Measurements from ENCODE around the gene VWF.

VWF gene

DNA sequence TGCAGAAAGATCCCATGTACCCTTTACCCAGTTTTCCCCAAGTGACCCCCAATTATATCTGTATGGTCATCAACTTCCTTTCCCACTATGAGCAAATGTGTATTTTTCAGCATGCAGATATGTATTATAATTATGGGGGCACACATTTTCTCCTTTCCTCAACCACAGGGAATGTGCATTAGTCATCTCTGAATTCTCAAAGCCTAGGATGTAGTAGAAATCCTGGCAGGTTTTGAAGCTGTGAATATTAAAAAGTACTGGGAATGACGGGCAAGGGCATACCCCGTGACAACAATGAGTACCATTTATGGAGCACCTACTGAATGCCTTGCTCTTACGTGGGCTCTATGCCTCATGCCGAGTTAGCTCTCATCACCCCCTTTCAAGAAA lies 71.5 kb downstream of the VWF start:
- no peak for DNase-seq (ENCODE audit: low read depth)
- TF ChIP-seq, protein P1, sequence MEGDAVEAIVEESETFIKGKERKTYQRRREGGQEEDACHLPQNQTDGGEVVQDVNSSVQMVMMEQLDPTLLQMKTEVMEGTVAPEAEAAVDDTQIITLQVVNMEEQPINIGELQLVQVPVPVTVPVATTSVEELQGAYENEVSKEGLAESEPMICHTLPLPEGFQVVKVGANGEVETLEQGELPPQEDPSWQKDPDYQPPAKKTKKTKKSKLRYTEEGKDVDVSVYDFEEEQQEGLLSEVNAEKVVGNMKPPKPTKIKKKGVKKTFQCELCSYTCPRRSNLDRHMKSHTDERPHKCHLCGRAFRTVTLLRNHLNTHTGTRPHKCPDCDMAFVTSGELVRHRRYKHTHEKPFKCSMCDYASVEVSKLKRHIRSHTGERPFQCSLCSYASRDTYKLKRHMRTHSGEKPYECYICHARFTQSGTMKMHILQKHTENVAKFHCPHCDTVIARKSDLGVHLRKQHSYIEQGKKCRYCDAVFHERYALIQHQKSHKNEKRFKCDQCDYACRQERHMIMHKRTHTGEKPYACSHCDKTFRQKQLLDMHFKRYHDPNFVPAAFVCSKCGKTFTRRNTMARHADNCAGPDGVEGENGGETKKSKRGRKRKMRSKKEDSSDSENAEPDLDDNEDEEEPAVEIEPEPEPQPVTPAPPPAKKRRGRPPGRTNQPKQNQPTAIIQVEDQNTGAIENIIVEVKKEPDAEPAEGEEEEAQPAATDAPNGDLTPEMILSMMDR (IDR thresholded peaks at IDR 0.05; ENCODE audit: low read depth, low read length, missing control alignments) = no peak
- H3K4me3 ChIP-seq (ENCODE audit: low read depth, low read length) = no peak overlapping the region

- H3K4me3 ChIP-seq (ENCODE audit: low read depth, low read length) = no peak overlapping the region
- TF ChIP-seq, protein P1 (IDR thresholded peaks at IDR 0.05; ENCODE audit: low read depth, low read length, missing control alignments) = no peak
- no peak for DNase-seq (ENCODE audit: low read depth)
Observed at GRCh38 chr12:6052206-6052939, 72.1 kb downstream of the VWF start.

DNA sequence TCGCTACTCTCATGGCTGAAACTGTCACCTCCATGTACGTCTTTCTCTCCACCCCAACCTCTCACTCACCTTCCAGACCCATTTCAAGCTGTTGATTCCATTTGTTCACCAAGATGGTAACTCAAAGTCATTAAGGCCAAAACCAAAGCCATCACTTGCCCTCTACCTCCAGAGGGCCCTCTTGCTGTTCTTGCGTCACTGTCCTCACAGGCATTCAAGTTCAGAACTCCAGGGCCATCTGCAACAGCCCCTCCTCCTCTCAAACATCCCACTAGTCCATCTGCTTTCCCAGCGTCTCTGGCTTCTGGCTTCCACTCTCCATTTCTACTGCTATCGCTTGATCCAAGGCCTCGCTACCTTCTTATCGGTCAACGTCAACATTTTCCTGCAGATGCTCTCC lies 74.5 kb downstream of the VWF start:
- H3K4me3 ChIP-seq (ENCODE audit: low read depth, low read length) = no peak overlapping the region
- TF ChIP-seq, protein P1 (IDR thresholded peaks at IDR 0.05; ENCODE audit: low read depth, low read length, missing control alignments) = no peak
- DNase-seq (ENCODE audit: low read depth) = no peak

- no peak overlapping the region for H3K4me3 ChIP-seq (ENCODE audit: low read depth, low read length)
- TF ChIP-seq, protein P1 (IDR thresholded peaks at IDR 0.05; ENCODE audit: low read depth, low read length, missing control alignments) = no peak
- DNase-seq (ENCODE audit: low read depth) = no peak
Observed at GRCh38 chr12:6049587-6049986, 74.9 kb downstream of the VWF start.

DNA sequence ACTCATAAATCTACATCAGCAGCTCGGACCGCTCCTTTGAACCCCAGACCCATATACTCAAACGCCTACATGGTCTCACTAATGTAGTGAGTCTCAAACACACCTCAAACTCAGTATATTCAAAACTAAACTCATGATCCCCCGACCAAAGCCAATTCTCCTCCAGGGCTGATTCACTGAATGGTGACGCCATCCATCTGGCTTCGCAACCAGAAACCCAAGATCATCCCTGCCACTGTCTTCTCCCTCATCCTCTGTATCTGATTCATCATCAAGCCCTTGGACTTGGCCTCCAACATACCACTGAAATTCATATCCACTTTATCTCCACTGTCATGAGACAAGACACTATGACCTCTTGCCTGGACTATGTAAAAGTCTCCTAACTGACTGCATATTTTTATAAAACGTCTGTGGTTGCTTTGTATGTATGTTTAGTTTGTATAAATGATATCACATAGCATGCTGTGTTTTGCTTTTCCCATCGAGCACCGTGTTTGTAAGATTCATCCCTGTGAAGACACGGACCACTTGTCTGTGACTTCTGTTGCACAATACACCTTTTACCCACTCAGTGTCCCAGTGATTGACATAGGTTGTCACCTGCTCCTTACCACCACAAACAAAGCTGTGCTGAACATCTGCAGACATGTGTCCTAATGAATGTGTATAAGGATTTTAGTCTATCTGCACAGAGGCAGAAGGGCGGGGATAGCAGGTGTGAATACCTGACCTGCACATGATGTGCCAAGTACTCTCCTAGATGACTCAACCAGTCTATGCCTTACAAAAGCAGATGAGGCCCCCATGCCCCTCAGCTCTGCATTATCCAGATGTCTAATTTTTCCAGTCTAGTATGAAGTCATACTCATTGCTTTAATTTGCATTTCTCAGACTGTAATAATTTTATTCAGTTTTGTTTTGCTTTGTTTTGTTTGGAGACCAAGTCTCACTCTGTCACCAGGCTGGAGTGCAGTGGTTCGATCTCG lies 76.9 kb downstream of the VWF start:
- H3K4me3 ChIP-seq (ENCODE audit: low read depth, low read length) = no peak overlapping the region
- TF ChIP-seq, protein P1 (IDR thresholded peaks at IDR 0.05; ENCODE audit: low read depth, low read length, missing control alignments) = no peak
- no peak for DNase-seq (ENCODE audit: low read depth)

GRCh38 chr12:6046511-6047180 lies 77.8 kb downstream of the VWF start:
- H3K4me3 ChIP-seq (ENCODE audit: low read depth, low read length) = no peak overlapping the region
- no peak for DNase-seq (ENCODE audit: low read depth)
- TF ChIP-seq, protein P1 (IDR thresholded peaks at IDR 0.05; ENCODE audit: low read depth, low read length, missing control alignments) = no peak
